Neural crest cell (in vitro differentiated cells): ENCODE results near the gene NUBPL. TPM values are rescaled to one million over a fixed set of nuclear protein-coding genes. Genes with fewer than 3 reads are reported as not detected.

Experiments
- DNase-seq: peaks from one replicate; pipeline ENCODE4 v3.0.0; 2021; ENCODE audit warnings: low read depth, mixed read lengths, low spot score
- H3K27ac Mint-ChIP-seq: one replicate; pipeline ENCODE4 v1.8.0; 2021; ENCODE audit warnings: mild to moderate bottlenecking, mixed read lengths; ENCODE audit not compliant: unreplicated experiment
- H3K27me3 Mint-ChIP-seq: 2 replicates; pipeline ENCODE4 v1.8.0; 2021; ENCODE audit warnings: low read depth, mild to moderate bottlenecking, mixed read lengths
- H3K36me3 Mint-ChIP-seq: 2 replicates; pipeline ENCODE4 v1.8.0; 2021; ENCODE audit warnings: low read depth, mild to moderate bottlenecking, mixed read lengths
- H3K4me1 Mint-ChIP-seq: 2 replicates; pipeline ENCODE4 v1.8.0; 2021; ENCODE audit warnings: mixed read lengths
- H3K4me3 Mint-ChIP-seq: one replicate; pipeline ENCODE4 v1.8.0; 2021; ENCODE audit warnings: mild to moderate bottlenecking, mixed read lengths
- H3K9me3 Mint-ChIP-seq: 2 replicates; pipeline ENCODE4 v1.8.0; 2021; ENCODE audit warnings: mixed read lengths
- CTCF ChIP-seq: fragments of 200-600 bp; sonication (generic); conservative IDR thresholded peaks from 2 replicates; pipeline ENCODE4 v1.5.0; 2021; ENCODE audit warnings: antibody characterized with exemption, mild to moderate bottlenecking
- total RNA-seq: library from RNA; stranded (reverse); gene quantifications from 2 replicates; pipeline ENCODE4 v1.2.1, GENCODE V29; 2021

NUBPL gene
- total RNA-seq, 1 donor from 2014 or later = 13.2 TPM

DNA sequence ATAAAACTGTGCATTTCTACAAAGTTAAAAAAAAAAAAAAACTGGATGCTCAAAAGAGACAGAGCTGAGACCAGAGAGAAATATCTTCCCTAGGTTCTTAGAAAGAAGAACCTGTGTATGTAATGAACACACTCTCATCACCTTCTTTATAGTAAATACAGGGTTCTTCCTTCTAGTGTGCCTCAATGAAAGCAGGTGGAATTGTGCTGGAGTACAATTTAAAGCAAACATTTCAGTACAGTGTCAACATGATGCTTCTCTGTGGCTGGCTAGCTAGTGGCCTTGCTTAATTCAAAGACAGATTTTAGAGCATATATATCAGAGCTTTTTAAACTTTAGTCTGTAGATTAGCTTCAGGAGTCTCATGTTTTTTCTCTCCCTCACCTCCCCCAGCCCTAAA, 266.1 kb downstream of the NUBPL start:
- TF ChIP-seq CTCF = no peak
- H3K36me3 Mint-ChIP-seq = no peaks in the 10 kb centered on the region
- DNase-seq = no peak
- H3K4me1 Mint-ChIP-seq = no peaks in the 10 kb centered on the region
- no peaks in the 10 kb centered on the region for H3K27me3 Mint-ChIP-seq
- no peaks in the 10 kb centered on the region for H3K9me3 Mint-ChIP-seq
- no peak overlapping the region for H3K4me3 Mint-ChIP-seq
- no peak overlapping the region for H3K27ac Mint-ChIP-seq

DNA sequence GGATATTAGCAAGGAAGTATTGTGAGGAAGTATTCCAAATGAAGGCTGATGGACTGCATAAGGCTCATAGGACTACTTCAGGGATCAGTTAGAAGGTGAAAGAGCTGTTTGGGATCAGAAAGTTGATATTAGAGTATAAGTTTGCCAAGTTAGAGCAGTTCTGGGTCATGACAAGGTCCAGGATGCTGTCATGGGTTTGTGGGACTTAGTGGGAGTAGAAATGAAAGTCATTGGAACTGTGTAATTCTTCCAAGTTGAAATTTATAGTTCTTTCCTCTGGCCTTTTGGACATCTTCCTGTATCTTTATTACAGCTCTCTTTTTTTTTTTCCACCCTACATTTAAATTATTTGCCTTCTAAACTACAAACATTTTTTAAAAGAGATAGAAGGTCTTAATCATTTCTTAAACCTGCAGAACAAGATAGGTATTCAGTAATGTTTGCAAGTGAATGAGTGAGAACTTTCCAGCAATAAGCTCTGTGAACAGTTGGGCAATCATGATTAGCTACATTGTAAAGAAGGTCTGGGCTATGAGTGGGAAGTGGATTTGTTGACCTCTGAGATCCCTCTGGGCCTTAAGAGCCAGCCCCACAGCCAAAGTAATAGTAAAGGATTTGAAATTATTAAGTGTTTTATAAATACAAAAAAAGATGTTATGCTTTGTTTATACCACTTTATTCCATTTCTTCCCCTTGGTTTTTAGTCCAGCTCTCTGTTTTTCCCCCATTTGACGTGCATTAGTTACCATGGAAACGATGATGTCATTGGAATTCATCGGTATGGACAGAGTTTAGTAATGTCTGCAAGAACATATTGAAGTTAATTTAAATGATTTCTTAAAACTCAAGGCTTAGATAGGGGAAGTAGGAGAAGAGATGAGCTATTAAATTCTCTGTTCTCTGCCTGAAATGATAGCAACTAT, 268.0 kb downstream of the NUBPL start:
- Mint-ChIP-seq H3K27ac (no peak overlapping the region), H3K4me3 (no peak overlapping the region), H3K36me3 (no peaks in the 10 kb centered on the region), H3K9me3 (no peaks in the 10 kb centered on the region), H3K27me3 (no peaks in the 10 kb centered on the region), H3K4me1 (no peaks in the 10 kb centered on the region)
- DNase-seq = no peak
- no peak for TF ChIP-seq CTCF

DNA sequence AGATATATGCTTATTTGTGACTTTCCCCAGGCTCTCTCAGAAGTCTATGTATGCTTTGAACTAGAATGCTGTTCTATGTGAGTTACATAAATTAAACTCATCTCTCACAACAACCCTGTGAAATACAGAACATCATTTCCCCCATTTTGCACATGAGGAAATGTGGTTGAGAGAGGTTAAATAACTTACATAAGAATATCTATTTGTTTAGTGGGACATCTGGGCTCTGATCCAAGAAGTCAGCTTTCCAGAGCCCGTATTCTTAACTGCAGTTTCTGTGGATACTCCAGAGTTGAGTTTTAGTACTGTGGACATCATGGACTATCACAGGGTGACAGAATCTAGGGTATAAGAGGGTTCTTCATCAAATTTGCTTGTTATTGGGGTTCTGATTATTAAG, 273.4 kb downstream of the NUBPL start:
- no peak overlapping the region for H3K4me3 Mint-ChIP-seq
- no peaks in the 10 kb centered on the region for H3K4me1 Mint-ChIP-seq
- no peaks in the 10 kb centered on the region for H3K9me3 Mint-ChIP-seq
- no peak overlapping the region for H3K27ac Mint-ChIP-seq
- H3K27me3 Mint-ChIP-seq = no peaks in the 10 kb centered on the region
- TF ChIP-seq CTCF = no peak
- no peak for DNase-seq
- H3K36me3 Mint-ChIP-seq = no peaks in the 10 kb centered on the region

DNA sequence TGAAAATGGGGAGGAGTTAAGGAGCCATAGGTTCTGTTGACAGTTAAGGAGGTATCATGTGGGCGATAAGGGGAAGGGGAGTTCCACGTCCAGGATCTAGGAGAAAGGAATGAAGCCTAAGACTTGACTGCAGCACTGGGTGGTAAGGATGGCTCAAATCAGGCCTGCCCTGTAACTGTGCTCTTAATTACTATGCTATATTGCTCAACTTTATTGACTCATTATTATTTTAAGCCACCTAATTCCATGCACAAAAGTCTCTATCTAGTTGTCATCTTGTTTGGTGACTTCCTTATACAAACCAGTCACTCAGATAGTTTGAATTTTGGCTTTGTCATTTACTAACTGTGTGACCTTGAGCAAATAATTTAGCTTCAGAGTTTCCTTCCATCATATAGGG, 273.8 kb downstream of the NUBPL start:
- no peak overlapping the region for H3K27ac Mint-ChIP-seq
- H3K4me3 Mint-ChIP-seq = no peak overlapping the region
- no peaks in the 10 kb centered on the region for H3K27me3 Mint-ChIP-seq
- peaks cover 2% of the 10 kb centered on the region for H3K9me3 Mint-ChIP-seq
- H3K4me1 Mint-ChIP-seq = no peaks in the 10 kb centered on the region
- no peak for DNase-seq
- no peaks in the 10 kb centered on the region for H3K36me3 Mint-ChIP-seq
- no peak for TF ChIP-seq CTCF

DNA sequence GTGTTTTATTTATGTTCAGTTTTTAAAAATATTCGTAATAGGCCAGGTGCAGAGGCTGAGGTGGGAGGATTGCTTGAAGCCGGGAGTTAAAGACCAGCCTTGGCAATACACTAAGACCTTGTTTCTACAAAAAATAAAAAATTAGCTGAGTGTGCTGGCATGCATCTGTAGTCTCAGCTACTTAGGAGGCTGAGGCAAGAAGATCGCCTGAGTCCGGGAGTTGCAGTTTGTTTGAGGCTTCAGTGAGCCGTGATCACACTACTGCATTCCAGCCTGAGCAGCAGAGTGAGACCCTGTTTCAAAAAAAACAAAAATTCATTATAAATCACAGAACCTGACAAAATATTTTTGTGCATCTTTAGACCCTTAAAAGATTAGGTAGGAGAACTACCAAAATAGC, 275.8 kb downstream of the NUBPL start:
- no peak for TF ChIP-seq CTCF
- Mint-ChIP-seq H3K4me3 (no peak overlapping the region), H3K4me1 (no peaks in the 10 kb centered on the region), H3K9me3 (peaks cover 3% of the 10 kb centered on the region), H3K27ac (no peak overlapping the region), H3K27me3 (no peaks in the 10 kb centered on the region), H3K36me3 (no peaks in the 10 kb centered on the region)
- no peak for DNase-seq
